ENCODE measurements around the gene ERN2.
"Not testable (repeated sequence)": the region's sequence is repeated elsewhere in the genome, so short reads cannot be mapped to it uniquely, and the experiment has no call there.

The ERN2 gene

GRCh38 chr16:23748630-23749029 lies 35.6 kb upstream of the ERN2 start:
- DNase-seq (ENCODE audit: extremely low read depth, low read depth): no peak
- no peak for TF ChIP-seq CTCF (IDR thresholded peaks at IDR 0.05; ENCODE audit: low read depth, low read length)

GRCh38 chr16:23745263-23745662 lies 32.2 kb upstream of the ERN2 start:
- TF ChIP-seq CTCF (IDR thresholded peaks at IDR 0.05; ENCODE audit: low read depth, low read length): no peak

DNA sequence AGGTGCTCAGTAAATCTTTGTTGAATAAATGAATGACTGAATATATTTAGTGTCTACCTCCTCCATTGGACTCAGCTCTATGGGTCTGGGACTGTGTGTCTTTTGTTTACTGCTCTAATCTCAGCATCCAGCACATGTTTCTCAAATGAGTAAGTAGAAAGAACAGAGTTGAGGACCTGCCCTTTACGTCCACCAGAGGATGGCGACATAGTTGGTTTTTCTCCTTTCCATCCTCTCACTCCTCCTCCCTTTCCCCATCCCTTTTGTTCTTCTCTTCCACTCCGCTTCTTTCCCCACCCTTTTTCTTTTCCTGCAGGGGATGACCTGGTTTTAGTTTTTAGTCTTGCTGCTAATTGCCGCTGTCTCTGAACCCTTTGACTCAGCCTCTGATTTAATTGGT lies 29.7 kb upstream of the ERN2 start:
- no peak for TF ChIP-seq CTCF (IDR thresholded peaks at IDR 0.05; ENCODE audit: low read depth, low read length)
- no peak for DNase-seq (ENCODE audit: extremely low read depth, low read depth)

More at GRCh38 chr16:23745263-23745662, 32.2 kb upstream of the ERN2 start:
- DNase-seq (ENCODE audit: extremely low read depth, low read depth): no peak

DNA sequence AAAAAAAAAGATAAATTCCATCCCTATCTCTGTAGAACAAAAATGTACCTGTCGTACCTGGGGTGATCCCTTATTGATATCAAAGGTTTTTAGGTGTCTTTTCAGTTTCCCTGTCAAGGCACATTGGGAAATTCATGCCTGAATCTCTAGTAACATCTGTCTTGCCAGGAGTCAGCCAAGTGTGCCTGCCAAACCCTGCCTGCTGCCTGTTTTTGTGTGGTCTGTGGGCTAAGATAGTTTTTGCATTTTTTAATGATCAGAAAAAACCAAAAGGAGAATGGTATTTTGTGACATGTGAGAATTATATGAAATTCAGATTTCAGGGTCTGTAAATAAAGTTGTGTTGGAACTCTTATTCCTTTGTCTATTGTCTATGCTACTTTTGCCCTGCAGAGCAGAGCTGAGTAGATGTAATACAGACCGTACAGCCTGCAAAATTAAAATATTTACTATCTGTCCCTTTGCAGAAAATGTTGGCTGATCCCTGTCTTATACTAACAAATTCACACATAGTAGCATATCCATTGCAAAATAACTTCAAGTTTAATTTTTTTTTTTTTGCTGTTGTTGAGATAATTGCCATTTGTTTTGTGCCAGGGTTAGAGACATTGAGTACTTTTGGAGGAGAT lies 28.8 kb upstream of the ERN2 start:
- no peak for DNase-seq (ENCODE audit: extremely low read depth, low read depth)
- no peak for TF ChIP-seq CTCF (IDR thresholded peaks at IDR 0.05; ENCODE audit: low read depth, low read length)

DNA sequence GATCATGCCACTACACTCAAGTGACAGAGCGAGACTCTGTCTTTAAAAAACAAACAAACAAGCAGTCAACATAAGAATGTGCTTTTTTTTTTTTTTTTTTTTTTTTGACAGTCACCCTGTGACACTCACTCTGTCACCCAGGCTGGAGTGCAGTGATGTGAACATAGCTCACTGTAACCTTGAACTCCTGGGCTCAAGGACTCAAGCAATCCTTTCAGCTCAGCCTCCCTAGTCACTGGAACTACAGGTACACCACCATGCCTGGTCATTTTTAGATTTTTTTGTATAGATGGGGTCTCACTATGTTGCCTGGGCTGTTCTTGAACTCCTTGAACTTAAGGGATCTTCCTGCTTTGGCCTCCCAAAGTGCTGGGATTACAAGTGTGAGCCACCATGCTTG lies 26.5 kb upstream of the ERN2 start:
- no peak for TF ChIP-seq CTCF (IDR thresholded peaks at IDR 0.05; ENCODE audit: low read depth, low read length)
- no peak for DNase-seq (ENCODE audit: extremely low read depth, low read depth)

GRCh38 chr16:23737423-23738028 lies 24.5 kb upstream of the ERN2 start:
- not testable (repeated sequence) for DNase-seq (ENCODE audit: extremely low read depth, low read depth)

GRCh38 chr16:23734176-23734893 lies 21.3 kb upstream of the ERN2 start:
- no peak for DNase-seq (ENCODE audit: extremely low read depth, low read depth)
- TF ChIP-seq CTCF (IDR thresholded peaks at IDR 0.05; ENCODE audit: low read depth, low read length): no peak

Measured in AG09319 (cell line).